Stromal cell of bone marrow (primary cell): ENCODE results near the gene PPIL6.

Experiments
- DNase-seq: peaks from one replicate; pipeline ENCODE4 v3.0.0-alpha.2; 2012; ENCODE audit warnings: low read depth

Gene PPIL6

DNA sequence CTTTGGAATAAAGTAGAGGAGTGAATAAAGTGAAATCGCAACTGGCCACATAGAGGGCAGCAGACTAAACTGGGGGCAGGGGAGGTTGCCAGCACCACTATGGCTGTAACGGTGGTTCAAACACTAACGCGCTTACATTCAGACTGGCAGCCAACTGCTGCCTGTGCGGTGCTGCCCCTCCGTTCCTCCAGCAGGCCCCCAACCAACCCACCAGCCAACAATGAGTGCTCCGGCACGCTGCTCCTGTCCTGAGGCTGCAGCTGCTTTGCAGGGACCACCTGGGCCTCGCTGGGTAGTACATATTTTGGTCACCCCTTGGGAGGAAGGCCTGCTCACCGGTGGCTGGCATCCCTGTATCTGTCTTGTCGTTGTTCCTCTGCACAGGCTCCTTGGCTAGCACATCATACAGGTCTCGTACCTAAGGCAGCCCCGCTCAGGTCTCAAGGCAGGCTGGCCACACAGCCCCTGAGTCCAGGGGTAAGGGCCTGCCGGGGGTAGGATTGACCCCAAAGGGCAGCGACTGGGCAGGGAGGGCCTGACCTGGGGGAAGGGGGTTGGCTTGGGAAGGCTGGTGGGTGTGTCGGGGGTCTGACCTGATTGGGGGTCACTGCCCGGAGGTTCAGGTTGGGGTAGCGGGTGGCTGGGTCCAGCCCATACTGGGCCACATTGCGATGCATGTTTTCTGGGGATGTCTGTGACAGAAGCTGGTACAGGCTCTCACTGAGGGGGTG is 8.8 kb upstream of the PPIL6 start:
- DNase-seq, result no peak

DNA sequence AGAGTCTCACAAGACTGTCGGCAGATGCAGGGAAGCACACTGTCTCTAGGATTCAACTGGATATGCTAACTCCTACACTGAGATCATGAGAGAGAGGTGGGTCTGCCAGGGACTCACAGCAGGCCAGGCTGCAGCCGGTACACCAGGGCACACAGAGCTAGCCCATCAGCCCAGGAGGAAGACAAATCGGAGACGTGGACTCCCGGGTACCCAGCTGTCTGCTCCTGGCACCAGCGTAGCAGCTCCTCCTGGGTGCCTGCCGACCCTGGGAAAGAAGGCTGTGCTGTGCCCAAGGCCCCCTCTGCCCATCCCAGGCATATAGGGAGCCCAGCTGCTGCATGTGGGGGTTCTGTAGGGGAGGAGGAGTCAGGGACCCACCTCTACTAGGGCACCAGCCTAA is 8.2 kb upstream of the PPIL6 start:
- DNase-seq, result no peak

DNA sequence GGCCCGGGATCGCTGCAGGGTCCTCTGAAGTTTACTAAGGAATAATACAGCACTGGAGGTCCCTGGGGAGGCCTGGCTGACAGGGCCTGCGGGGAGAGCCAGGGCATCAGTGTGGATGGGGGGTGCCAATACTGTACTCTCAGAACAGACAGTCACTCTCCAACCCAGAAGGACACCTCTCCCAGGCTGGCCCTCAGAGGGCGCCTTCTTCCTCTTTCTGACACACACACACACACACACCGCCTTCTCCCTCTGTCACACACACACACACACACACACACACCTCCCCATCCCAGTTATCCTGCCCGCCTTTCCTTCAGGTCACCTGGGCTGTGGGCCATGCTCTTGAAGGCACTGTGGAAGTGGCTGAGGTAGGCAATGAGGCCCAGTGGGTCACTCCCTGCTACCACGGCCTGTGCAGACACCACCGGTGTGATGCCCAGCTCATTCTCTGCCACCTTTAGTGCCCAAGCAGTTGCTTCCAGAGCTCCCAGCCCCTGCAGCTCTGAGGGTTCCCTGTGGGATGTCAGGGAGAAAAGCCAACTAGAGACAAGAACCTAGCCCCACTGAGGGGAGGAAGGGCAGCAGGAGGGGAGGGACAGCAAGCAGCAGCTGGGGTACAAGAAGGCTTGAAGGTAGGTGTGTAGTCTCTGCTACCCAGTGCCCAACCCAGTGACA is 7.6 kb upstream of the PPIL6 start:
- DNase-seq, result no peak

DNA sequence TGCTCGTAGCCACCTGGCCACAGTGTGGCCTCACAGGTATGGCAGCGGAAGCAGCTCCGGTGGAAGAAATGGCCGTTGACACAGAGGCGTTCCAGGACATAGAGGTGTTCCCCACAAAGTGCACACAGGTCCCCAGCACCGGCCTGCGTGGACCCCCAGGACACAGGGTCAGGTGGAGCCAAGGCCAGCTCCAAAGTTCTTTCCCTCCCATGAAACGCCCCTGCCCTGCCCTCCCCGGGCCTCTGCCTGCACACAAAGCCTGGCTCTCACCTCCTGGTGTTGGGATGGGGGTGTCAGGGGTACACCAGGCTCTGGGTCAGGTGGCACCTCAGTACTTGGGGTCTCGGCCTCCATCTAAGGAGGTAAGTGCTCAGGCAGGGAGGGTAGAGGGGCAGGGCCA is 6.7 kb upstream of the PPIL6 start:
- DNase-seq, result no peak

DNA sequence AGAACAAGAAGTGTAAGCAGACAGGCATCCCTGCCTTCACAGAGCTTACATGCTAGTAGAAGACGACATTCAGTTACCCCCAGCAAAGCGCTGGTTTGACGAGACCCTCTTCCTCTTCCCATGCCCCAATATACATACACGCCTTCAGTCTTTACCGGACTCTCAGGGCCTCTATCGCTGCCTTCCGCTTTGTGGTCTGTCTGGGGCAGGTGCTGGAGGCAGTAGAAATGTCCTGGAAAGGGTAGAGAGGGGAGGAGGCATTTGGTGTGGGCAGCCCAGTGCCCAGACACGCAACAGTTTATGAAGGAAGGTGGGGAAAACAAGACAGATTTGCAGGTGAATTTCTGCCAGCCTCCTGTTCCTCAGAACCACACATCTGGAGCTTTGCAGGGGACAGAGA is 6.1 kb upstream of the PPIL6 start:
- no peak for DNase-seq

DNA sequence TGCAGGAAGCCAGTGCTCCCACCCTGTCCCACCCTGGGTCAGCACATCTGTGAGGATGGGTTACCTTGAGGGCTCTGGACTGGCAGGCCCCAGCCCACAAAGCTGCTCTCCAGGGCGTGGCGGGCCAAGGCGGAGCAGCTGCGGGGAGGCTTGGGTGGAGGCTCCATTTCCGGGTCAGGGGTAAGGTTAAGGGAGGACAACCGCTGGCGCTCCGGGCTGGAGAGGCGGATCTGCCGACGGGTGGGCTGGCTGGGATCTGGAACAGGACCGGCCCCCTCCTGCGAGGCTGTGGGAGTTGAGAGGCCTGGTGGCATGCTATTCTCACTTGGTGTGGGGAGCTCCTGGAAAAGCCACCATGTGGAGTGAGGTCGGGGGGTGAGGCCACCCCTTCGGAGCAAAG is 5.6 kb upstream of the PPIL6 start:
- no peak for DNase-seq

DNA sequence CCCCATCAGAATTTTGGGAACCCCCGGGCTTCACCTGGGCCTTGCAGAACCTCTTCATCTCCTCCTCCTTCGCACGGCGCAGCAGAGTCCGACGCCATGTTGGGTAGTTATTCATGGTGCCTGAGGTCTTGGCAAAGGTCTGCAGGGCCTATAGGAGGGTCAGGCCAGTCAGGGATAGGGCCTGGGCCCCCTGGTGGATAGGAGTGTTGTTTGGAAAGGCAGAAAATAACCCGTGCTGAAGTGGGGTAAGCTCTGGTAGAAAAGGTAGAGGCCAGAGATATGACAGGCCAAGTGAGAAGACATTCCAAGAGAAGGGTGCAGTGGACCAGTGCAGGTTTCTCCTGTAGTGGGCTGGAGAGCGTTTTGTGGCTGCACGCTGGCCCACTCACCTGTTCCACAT is 5.0 kb upstream of the PPIL6 start:
- DNase-seq, result no peak

DNA sequence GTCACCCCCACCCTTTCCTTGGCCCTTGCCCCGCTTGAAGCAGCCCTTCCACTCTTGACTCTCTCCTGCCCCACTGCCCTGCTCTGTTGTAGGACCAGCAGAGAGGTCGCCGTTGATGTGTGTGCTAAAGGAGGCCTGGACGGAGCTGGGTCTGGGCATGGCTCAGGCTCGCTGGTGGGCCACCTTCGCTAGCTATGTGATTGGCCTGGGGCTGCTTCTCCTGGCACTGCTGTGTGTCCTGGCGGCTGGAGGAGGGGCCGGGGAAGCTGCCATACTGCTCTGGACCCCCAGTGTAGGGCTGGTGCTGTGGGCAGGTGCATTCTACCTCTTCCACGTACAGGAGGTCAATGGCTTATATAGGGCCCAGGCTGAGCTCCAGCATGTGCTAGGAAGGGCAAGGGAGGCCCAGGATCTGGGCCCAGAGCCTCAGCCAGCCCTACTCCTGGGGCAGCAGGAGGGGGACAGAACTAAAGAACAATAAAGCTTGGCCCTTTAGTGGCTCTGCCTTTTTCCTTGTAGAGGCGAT is 3.1 kb upstream of the PPIL6 start:
- no peak for DNase-seq

DNA sequence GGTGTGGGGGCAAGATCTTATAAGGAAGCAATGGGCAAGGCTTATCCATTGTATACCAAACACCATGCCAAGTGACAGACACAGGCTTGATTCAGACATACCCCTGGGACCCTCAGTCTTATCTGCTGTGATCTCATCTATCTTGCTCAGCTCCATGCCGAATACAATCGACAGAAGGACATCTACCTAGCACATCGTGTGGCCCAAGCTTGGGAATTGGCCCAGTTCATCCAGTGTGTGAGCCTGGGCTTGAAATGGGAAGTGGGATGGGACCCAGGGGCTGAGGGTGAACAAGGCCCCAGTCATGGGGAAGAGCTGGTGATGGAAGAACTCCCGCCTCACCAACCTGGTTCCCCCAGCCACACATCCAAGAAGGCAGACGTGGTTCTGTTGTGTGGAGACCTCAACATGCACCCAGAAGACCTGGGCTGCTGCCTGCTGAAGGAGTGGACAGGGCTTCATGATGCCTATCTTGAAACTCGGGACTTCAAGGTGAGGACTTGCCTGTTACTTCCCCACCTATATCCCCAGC is 2.0 kb upstream of the PPIL6 start:
- no peak for DNase-seq

DNA sequence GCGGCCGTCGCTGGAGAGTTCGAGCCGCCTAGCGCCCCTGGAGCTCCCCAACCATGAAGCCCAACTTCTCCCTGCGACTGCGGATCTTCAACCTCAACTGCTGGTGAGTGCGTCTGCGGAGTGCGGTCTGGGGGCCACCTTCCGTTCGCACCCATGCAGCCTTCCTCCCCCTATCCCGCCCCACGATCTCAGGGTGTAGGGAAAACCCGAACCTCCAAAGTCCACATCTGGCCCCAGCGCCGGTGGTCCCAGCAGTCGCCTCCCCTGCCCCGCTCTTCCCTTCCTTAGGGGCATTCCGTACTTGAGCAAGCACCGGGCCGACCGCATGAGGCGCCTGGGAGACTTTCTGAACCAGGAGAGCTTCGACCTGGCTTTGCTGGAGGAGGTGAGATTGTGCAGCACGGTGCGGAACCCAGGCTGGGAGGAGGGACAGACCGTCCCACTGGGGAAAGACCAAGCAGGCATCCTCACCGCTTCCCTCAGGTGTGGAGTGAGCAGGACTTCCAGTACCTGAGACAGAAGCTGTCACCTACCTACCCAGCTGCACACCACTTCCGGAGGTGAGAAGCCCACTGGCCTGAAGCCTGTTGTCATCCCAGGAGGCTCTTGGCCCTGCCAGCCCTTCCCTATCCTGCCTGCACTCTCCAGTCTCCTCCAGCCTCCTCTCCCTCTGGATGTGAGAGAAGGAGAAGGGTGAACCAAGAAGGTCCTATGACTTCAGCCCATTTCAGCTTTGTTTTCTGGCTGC is 815 bp upstream of the PPIL6 start:
- DNase-seq, result no peak

DNA sequence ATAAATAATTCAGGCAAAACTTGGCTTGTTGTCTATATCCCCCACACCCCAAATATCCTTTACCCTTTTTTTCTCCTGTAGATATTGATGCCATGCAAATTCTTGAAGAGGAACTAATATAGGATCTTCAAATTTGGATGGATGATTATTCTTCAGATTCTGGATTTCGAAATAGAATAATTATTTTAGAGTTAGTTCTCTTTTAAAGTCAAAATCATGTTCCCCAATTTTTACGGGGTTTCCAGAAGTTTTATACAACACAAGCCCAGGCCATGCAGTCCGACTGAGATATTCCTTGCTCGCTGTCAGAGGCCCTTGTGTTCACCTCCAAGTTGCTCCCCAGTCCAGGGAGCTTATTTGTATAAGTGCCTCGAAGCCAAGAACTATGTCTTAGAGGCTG is 4.4 kb downstream of the PPIL6 start:
- no peak for DNase-seq

DNA sequence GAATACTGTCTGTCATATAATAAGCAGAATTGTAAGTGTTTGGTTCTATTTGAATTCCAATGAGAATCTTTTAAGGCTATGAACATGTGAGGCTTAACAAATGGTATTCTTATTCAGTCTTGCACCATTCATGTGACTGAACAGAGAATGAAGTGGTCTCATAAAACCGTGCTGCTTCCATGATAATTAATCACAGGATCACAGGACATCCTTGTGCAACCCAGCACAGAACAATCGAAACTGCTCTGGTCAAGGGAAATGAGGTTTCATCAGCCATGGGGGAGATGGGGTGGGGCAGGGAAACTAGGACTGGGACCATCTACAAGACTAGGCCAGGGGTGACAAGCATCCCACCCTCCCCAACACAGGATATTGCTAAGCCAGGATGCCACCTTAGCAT is 6.0 kb downstream of the PPIL6 start:
- DNase-seq, result no peak

DNA sequence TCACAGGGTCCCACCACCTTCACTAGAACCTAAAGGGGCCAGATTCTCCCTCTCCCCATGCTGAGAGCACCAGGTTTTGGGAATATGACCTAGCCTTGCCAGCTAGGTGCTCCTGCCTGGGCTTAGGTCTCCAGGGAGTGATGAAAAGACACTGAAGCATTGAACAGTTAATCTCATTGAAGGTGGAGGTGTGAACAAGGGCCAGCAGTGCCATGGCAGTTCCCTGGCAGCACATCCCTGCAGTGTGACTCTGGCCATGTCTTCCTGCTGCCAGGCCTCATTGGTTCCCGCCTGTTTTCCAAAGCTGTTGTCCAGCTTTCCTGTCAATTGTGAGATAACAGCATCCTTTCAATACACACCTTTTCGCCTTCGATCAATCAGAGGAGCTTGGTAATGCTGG is 10.9 kb downstream of the PPIL6 start:
- DNase-seq, result no peak

DNA sequence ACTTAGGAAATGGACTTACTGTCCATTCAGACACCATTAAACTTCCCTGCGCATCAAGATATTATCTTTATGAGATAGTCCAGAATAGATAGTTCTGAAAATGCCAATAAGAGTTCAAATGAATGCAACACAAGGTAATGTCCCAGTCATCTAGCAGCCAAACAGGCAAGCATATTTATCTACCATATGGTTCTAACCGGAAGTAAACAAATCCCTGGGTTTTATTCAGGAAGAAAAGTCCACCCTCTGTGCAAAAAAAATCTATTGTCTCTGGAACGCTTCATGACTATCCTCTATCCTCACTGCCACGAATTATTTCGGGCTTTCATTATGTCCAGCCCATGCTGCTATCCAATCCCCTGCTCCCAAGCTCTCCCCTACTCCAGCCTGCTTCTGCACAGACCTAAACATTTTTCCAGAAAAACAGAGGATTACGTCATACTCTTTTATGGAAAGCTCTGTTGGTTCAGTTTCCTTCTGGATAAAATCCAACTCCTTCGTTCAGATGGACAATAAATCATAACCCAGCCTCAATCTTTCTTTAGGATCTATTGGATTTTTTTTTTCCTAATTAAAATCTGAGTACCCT is 11.4 kb downstream of the PPIL6 start:
- DNase-seq, result peak; percentile 54

DNA sequence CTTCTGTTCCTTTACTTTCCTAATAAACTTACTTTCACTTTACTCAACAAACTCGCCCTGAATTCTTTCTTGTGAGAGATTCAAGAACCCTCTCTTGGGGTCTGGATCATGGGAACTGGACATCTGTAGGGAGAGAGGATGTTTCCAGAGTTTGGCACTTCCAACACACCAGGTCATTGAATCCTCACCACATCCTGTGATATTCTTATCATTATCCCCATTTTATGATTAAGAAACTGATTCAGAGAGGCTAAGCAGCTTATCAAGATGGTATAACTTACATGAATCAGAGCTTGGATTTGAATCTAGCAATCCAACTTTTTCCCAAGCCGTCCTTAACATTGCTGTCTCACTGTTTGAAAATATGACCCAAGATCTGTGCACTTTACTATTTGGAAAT is 15.5 kb downstream of the PPIL6 start:
- DNase-seq, result no peak

DNA sequence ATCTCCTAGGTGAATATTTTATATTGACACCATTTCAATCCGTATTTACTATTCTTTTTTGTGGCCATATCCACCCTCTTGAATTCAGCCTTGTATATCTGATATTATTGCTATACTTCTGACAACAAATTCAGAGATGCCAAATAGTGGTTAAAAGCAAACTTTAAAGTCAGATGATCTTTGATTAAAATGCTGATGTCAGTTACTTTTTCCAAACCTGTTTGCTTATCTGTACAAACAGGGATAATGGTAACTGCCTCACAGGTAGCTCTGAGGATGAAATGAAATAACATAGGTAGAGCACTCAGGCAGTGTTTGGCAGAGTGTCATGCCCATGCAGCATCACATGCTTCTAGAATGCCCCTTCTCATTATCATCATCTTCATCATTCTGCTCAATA is 19.2 kb downstream of the PPIL6 start:
- no peak for DNase-seq

DNA sequence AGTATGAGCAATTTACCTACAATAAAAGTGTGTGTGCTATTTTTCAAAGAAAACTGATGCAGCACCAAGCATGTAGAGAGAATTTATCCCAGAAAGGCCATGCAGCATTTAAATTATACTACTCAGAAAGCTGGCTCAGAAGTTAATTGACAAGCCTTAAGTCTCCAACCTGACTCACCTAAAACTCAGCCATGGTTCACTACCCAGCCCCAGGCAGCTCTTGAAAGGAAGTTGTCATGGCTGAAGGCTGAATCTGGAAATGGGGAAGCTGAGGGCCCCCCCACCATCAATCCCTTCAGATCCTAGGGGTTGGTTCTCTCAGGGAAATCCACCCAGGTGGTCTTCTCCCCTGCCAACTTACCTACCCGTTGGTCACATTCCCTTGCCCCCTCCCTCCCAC is 19.7 kb downstream of the PPIL6 start:
- DNase-seq, result no peak

DNA sequence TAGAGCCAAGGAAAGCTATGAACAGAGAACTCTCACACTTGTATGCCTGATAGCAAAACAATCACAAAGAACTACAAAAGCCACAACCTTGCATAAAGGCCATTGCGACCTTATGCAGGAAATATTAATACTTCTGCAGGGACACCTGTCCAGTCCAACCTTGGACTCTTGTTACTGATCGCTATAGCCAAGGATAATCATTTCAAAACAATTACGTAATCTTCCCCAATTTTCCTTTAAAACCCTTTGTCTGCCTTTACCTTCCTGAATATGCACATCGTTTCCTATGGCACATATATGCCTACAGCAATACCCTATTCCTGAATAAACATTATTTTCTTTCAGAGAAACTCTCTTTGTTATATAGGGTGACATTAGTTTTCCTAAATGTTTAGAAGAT is 22.8 kb downstream of the PPIL6 start:
- no peak for DNase-seq

DNA sequence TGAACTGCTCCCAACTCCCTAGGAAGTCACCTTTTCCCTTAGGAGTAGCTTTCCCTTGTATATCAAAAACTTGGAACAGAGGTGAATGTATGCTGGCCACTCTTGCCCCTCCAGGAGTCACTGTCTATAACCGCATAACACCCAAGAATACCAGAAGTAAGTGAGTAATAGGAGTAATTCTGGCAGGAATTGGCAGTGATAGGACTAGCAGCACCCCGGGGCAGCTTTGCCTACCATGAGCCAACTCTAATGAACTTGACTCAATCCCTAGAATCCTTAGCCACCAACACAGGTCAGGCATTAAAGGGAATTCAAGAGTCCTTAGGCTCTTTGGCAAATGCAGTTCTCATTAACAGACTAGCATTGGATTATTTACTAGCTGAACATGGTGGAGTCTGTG is 29.4 kb downstream of the PPIL6 start:
- no peak for DNase-seq

DNA sequence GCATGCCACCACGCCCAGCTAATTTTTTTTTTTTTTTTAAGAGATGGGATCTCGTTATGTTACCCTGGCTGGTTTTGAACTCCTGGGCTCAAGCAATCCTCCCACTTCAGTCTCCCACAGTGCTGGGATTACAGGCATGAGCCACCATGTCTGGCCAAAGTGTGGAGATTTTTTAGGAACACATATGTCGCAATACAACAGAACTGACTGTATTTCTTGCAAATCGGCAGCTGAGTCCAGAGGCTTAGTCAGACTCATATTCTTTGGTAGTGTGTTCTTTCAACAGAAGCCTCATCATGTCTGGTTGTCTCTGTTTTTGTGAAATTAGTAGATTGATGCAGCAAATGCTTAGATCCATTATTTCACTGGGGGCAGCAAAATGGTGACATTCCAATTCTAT is 34.2 kb downstream of the PPIL6 start:
- peak; percentile 85 for DNase-seq

DNA sequence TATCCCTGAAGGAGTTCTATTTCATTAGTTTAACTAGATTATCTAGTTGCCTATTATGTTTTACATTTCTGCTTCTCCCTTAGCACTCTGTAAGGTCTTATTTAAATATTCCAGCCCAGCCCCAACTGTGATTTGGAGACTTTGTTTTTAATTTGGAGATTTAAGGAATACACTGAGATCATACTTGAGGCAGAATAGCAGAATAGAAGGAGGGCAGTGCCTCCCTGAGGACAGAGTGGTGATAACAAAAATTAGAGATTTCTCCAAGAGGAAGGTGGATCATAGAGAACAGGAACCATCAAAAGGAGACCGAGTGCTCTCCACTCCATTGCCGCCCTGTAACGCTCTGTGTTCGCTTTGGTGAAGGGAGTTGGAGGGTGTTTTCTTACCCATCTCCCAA is 43.4 kb downstream of the PPIL6 start:
- DNase-seq, result no peak

DNA sequence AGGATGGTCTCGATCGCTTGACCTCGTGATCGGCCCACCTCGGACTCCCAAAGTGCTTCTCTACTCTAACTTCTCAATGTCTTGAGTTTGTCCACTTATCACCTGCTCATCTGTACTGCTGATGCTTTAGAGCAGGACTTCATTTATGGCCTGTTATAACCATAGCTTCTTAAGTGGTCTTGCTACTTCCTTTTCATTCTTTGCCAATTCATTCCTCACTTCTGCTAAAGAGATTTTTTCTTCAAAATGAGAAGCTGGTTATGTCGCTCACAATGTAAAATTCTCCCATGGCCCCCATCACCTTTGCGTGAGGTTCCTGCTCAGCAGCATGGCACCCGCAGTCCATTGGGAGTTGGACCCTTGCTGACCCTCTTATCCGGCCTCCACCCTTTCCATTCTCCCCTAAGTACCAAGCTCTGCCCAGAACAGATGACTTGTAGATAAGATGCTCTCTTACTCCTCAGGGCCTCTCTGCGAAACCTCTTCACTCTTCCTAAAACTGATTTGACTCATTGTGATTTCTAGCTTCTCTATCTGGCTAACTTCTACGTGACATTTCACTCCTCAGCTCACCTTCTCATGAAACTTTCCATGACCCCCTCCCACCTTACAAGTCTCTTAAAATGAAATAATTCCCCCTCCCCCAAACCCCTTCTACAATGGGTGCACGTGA is 44.2 kb downstream of the PPIL6 start:
- DNase-seq, result no peak
